GM19238 (cell line): Measurements from ENCODE around the gene GABRB3.

ENCODE experiments used
- DNase-seq: peaks from one replicate; pipeline ENCODE4 v3.0.0; 2011; ENCODE audit warnings: low spot score; ENCODE audit not compliant: insufficient read length

The GABRB3 gene

DNA sequence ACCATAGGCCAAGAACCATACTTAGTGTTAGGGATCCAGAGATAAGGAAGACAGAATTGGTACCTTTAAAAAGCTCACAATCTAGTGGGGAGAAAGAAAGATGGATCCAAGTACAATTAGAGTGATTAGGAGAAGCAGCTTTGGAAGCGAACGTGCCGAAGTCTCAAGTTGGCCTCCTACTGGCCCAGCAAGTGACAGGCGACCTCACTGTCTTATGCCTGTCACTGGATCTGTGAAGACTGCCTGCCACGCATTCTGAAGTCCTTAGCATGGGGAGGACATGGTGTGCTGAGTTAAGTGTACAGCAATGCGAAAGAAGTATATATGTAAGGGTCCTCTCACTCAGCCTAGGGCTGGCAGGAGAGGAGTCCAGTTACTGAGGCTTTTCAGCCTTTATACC, 141.0 kb downstream of the GABRB3 start:
- DNase-seq: no peak

DNA sequence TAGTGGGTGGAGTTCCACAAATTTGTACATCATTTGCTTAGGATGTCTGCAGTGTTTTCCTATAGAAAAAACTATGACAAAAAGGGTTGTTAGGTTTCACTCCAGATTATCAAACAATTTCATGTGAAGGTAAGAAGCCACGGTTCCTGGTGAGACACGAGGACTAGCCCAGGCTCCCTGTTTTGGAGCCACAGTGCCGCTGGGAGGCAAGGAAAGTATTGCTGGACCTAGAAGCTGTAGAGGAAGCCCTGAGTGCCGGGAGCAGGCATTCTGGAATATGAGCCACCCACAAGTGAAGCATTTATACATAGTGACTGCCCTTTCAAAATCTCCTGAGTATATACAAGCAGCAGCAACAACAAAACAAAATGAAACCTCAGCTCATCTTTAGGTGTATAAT, 142.0 kb downstream of the GABRB3 start:
- DNase-seq: no peak

DNA sequence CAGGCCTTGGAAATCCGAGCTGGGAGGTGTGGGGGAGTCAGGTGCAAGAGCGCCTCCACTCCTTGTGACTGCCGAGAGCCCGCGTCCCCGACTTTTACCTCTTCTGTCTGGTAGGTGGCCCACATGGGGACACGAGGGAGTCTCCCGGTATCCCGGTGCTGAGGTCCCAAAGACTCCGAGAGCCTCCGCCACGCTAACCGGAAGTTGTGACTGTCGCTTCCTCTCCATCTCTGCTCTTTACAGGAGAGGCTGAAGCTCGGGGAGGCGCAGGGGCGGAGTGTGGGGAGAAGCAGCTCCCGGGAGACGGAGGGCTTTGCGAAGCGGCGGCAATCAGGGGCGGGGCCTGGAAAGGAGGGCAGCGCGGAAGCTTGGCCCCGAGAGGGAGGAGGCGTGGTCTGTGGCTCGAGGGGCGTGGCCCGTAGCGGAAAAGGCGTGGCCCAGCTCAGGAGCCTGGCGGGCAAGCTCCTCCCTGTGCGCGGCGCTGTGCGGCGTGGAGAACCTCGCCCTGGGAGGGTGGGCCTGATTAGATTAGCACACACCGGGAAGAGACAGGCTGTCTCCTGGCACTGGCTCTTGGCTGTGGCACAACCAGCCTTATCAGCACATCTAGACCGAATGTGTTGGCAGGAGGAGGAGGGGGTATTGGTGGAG, 143.9 kb downstream of the GABRB3 start:
- no peak for DNase-seq

DNA sequence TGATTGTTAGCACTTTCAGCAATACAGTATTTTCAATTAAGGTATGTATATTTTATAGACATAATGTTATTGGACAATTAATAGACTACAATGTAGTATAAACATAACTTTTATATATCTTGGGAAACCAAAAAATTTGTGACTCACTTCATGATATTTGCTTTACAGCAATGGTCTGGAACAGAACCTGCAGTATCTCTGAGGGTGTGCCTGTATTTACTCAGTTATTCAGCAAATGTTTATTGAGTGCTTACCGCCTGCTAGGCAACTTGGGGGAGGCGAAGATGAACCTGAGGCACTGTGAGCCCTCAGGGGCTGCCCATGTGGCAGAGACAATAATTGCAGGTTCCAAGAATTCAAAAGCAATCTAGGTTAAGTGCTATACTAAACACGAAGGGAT, 144.8 kb downstream of the GABRB3 start:
- no peak for DNase-seq

DNA sequence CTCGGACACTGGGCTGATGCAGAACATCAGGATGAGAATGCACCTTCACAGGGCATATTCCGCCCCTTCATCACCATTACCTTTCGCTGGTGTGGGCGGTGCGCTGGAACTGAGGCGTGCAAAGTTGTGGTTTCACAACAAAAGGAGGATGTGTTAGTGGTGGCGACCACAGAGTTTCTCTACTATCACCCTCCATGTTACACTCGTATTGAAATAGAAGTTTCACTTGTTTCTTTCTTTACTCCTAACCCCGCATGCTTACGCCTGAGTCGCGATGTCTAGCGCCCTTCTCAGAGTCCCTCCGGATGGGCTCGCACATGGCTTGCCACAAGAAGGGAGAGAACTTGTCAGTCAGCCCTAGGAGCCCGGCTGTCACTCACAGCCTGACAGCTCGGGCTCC, 148.7 kb downstream of the GABRB3 start:
- DNase-seq: no peak

DNA sequence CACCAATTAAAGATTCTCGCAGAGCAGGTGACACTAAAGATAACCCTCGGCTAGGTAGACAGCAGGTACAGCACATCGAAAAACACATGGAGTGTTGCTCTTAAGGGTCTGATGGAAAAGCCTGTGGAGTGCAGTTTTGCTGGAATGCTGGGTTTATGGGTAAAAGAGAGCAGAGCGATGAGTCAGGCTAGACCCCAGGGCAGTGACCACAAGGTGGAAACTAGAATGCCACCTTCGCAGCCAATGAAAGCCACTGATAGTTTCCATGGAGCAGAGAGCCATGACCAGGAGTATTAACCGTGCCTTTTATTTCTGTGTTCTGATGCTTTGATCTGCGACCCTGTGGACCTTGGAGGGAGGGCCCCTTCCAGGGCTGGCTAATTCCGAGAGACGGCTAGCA, 149.8 kb downstream of the GABRB3 start:
- DNase-seq: no peak

DNA sequence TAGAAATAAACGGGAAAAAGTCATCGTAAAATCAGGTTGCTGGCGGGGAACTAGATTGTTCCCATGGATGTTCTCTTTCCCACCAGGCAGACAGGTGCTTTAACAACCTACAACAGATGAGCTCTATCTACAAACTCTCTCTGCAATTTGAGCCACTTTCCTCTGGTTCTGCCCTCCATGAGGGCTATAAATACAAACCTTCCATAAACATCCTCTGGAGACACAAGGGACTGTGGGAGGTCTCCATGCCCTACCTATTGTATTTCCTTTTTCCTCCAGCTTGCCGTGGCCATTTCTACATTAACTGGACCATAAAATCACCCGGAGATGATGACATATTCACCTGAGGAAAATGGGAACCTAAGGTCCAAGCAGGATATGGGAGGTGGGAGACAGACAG, 151.1 kb downstream of the GABRB3 start:
- DNase-seq: no peak

DNA sequence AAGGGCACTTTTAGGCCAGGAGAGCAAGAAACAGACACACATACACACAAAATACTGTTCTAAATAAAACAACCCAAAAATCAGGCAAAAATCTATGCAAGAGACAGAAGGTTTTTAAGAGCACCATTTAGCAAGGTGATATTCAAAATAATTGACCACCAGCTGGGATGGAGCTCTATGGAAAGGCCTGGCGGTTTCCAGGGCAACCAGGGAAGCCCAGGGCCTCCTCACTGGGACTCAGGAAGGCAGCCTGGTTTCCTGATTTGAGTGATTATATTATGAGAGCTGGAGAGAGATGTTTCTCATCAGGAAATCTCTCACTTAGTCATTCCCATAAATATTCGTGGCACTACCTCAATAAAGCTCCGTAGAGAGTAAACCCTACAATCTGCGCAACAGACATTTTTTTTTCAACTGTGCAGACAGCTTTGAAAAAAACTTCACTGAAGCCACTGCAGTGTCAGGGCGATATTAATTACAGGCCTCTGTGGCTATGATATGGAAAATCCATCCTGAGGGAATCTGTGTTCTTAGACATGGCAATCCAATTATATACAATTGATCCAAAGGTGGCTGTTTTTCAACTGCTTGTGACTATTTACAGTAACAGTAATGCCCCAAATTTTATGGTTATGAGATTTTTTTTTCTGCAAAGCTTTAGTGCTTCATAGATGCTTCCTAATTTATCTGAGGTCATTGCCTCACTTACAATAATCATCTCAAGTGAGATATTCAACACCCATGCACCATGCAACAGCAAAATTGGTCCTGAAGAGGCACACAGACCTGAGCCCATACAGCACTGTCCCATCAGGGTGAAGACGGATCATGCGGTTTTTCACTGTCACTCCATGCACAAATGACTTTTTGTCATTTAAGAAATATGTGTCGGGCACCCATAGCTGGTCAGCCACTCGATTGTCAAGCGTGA, 152.1 kb downstream of the GABRB3 start:
- DNase-seq: no peak

DNA sequence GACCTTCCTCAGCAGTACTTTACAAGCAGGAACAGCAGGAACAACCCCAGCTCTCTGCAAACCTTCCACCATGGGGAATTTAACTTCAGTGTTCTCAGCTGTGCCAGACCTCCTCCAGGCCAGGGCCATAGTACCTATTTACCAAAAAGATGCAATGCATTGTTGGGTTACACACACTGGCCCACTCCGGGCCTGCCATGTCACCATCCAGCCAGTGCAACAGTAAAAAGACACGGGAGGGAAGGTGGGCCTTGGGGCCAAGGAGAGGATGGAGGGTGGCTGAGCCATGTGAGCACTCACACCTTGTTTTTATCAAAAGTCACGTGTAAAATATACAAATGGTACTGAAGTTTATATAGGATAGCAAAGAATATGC, 157.0 kb downstream of the GABRB3 start:
- no peak for DNase-seq

DNA sequence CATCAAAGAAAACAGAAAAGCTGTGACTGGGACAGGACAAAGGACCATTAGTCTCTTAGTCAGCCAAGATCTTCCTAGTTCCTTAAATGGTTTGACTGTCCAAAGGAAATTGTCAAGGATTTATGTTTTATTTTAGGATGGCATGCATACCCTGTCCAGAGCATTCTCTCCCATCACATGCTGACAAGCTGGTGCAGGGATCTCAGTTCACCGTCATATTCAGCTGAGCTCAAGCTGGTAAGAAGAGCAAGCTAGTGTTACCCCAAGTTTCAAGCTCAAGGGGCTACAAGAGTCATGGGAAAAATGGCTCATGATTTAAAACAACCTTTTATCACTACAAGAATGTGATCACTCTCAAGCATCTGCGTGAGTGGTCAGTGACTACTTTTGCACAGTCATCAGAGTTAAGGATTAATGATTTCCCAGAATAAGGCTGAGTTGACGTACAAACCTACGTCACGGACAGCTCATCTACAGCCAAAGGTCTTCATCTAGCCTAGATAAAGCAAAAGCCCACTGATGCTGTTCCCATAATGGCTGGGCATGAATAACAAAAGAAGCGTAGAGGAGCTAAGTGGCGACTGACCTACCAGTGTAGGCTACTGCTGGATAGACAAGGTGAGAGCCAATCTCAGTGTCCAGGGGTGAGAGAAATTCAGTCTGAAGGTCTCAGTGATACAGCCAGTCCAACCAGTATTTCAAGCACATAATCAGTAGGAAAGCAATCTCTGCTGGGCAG, 157.5 kb downstream of the GABRB3 start:
- no peak for DNase-seq

DNA sequence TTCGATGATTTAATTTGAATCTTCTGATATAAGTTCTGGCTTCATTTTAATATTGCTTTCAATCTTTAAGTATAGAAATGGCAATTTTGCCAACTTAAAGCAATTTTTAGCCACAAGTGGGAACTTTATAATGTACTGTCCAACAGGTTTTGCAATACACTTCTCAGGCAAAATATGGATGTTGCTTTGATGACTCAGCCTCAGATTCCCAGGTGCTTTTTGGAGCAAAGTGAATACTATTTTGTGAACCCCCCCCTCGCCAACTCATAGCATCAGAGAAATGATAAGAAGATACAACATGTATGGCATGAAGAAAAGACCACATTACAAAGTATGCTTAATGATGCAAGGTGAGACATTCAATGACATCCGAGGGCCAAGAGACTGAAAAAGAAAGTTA, 158.1 kb downstream of the GABRB3 start:
- no peak for DNase-seq

DNA sequence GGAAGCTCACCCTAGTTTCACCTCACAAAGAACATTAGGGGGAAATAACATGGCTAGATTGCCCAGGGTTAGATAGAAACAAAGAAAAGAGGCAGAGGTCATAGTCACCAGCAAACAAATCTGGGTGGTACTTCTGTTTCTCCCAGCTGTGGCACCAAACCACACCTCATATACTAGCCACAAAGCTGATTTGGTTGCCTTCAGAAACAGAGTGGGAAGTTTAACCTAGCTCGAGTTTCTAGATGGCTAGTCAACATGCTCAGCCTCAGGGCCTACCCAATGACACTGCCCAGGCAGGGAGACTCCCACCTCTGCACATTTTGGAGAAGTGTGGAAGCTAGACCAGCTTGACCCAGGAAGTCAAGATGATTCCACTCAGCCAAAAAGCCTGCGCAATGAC, 174.2 kb downstream of the GABRB3 start:
- DNase-seq: no peak

DNA sequence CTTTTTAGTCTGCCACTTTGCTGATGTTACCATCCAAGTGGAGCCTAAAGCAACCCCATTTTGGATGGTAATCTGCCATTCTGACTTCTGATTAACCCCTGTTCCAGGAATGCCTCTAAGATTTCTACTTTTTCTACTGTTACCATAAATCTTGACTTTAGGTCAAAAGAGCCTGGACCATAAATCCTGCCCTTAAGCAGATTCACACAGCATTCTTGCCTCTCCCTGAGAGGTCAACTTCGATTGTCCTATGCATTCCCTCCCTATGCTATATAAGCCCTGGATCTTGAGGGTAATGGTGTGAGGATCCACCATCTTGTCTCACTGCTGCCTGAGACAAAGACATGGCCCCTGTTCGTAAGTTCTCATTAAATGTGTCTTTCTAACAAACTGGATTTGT, 177.3 kb downstream of the GABRB3 start:
- no peak for DNase-seq

DNA sequence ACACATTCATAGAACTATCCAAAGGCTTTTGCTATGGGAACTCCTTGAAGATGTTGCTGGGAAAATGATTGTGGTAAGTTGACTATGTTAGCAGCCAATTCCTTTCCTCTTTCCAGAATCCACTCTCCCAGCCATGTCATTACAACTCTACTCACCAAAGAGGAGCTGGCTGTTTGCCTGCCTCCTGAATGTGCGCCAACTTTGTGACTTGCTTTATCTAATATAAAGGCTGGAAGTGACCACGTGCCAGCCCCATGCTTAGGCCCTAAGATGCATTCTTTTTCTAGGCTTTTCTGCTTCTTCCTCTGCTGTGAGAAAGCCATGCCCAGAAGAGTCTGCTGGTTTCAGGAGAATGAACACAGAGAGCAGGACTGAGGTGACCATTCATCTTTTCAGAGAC, 182.2 kb downstream of the GABRB3 start:
- DNase-seq: no peak

DNA sequence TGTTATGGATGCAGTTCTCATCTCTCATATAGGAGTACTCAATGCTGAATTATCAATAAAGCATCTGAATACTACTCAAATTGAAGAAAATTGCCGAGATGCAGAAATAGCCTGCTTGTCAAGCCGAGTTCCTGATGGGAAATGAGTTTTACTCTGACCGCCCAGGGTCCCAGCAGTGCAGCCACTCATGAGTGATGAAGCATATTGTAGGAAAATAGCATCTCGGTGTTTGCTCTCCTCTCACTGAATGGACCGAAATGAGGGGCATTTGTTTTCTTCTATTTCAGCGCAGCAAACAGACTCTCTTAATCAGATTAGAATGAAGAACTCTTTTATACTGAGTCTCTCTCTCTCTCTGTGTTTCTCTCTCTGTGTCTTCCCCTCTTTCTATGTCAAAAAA, 190.0 kb downstream of the GABRB3 start:
- no peak for DNase-seq

DNA sequence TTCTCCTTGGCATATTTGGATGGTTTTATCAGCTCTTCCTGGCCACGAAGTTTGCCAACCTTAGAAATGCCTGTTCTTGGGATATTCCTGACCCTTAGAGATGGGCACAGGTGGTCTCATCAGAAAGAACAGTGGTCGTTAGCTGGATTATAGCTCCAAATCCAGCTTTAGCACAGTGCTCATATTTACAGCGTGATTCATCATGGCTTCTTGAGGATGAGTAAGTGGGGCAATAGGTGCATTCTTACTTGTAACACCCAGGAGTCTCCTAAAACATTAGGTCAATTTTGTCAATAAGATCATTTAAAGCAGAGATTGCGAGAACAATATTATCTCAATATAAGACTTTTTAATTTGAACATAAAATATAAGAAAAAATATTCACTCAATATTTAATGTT, 191.9 kb downstream of the GABRB3 start:
- DNase-seq: no peak

DNA sequence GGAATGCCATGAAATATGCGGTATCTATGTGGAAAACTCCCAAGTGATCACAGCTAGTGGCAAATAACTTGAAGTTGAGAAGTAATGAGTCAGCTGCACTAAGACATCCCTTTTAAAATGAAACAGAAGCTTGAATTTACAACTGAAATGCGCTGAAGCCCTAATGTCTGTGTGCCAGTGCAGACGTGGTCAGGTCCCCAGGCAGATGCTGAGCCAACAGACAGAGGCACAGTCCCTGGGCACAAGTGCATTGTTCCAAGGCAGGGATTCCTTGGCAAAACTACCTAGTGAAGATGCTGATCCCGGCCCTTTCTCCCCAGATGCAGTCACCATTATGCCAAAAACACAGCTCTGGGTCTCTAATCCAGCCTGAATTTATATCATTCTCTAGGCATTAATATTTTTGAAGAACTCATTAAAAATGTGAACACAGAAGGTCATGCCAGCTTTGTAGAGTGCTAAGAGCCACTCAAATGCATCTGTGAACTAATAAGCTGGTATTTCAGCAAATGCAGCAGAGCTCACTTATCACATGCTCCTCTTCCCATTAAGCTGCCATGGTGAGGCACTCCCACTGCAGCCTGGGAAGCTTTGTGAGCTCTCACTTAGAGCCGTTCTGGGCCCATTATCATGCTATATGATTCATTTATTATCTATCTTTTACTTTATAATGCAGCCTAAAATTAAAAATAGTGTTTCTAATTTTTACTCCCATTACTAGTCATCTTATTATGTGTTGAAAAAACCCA, 200.1 kb downstream of the GABRB3 start:
- DNase-seq: no peak

DNA sequence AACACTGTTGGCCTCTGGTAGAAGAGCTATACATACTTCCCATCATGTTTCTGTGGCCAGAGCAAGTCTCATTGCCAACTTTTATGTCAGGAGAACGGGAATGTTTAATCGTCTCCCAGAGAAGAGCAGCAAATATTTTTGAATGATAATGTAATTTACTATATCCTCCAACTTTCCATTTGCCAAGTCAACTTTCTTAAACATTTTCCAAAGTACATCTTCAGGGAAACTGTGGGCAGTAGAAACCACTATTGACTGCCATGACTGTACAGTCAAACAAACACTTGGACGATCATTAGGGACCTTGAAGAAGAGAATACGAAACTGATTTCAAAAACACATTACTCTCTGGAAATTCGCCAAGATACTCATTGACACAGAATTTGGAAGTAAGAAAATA, 201.5 kb downstream of the GABRB3 start:
- DNase-seq: no peak

DNA sequence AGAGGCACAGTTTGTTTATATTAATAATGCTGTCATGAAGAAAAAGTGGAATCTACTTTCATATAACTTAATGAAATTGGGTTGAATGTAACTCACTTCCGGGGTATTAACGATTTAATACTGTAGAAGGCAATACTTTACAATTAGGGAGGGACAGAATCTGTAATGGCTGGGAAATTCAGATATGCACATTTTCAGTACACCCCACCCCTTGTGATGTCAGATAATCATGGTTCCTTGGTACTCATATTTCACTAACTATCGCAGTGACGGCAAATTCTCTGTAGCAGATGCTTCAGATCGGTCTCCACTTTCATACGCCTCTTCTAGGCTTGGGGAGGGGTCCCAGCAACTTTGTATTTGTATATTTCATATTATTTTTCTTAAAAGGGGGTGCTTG, 207.3 kb downstream of the GABRB3 start:
- DNase-seq: no peak

DNA sequence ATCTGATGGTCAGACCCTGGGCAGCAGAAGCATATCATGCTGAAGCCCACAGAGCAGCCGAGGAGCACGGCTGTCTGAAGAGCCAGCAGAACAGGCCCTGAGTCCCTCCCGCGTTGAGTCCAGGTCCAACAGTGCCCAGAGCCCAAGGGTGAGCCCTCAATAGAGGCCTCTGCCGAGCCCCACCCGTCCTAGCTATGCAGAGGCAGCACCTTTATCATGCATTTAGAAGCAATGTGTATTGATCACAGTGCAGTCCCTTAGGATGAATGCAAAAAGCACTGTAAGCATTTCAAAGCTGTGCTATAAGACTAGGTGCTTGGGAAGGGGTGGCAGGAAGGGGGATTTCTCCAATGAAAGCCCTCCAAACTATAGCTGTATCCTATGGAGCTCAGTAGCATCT, 208.5 kb downstream of the GABRB3 start:
- no peak for DNase-seq

DNA sequence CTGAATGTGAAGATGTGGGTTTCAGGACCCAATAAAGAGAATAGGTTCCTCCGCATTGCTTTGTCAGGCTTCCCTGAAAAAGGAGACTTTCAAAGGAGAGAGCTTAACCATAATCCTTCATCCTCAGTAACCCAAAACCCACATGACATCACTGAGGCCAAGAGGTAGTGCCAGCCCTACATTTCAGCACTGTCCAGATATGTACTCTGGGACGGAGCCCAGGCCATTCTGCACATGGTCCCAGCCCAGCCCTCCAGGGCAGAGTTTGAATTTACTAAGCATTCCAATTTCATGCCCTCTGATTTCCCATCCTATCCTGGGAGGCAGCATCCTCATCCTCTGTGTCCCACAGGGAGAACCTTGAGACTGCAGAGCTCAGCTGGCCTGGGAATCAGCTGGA, 210.5 kb downstream of the GABRB3 start:
- DNase-seq: no peak

DNA sequence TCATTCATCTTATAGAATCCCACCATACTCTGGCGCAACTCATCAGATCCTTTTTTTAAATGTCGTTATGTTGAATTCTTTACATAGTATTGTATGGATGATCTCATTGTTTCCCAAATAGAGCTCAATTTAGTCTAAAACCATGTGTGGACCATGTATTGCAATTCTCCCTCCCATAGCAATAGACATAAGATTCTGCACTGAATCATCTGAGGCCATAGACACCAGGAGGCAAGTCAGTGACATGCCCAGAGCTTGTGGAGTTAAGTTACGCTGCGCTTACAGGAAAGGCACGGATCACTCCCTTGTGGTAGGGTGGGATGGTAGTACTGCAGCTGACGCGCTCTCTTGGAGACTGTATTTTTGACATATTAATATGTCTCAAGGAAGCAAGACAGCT, 211.0 kb downstream of the GABRB3 start:
- DNase-seq: no peak
